Duodenal mucosa (tissue), 2 donors: ENCODE data around the gene NT5C1B.

Experiments
- H3K27ac ChIP-seq: one replicate; pipeline ENCODE4 v1.7.0; 2013; ENCODE audit warnings: low read depth, low read length
- H3K27me3 ChIP-seq, 2 donors: one replicate each; pipeline ENCODE4 v1.7.0; 2013; ENCODE audit warnings: low read length in 2 of 2, control low read depth in 1 of 2; ENCODE audit not compliant: insufficient read depth in 2 of 2, control insufficient read depth in 1 of 2
- H3K36me3 ChIP-seq, 2 donors: one replicate each; pipeline ENCODE4 v1.7.0; 2013; ENCODE audit warnings: low read length in 2 of 2, control low read depth in 1 of 2; ENCODE audit not compliant: insufficient read depth in 2 of 2, control insufficient read depth in 1 of 2
- H3K4me1 ChIP-seq, 2 donors: one replicate each; pipeline ENCODE4 v1.7.0; 2013; ENCODE audit warnings: low read length in 2 of 2, control low read depth in 1 of 2; ENCODE audit not compliant: insufficient read depth in 2 of 2, control insufficient read depth in 1 of 2
- H3K4me3 ChIP-seq, 2 donors: one replicate each; pipeline ENCODE4 v1.7.0; 2013; ENCODE audit warnings: low read length in 2 of 2, low read depth in 1 of 2
- H3K9ac ChIP-seq, 2 donors: one replicate each; pipeline ENCODE4 v1.7.0; 2013; ENCODE audit warnings: low read length in 2 of 2, low read depth in 1 of 2
- H3K9me3 ChIP-seq, 2 donors: one replicate each; pipeline ENCODE4 v1.7.0; 2013; ENCODE audit warnings: low read length in 2 of 2, control low read depth in 1 of 2; ENCODE audit not compliant: control insufficient read depth in 1 of 2

Gene NT5C1B

DNA sequence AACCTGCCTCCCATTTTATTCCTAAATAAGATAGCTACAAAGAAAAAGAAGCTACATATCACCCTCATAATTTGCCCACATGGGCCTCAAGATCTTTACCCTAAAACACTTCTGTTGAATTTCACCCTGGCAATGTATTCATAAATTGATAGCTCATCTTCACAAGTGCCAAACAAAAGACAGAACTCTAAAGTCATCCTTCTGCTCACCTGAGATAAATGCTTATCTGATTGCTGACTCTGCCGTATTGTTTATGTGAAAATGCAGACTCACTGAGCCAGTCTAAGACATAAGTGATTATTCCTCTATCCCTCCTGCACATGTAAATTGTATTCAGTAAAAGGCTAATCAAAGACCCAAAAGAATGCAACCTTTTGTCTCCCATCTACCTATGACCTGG lies 30.9 kb downstream of the NT5C1B start:
- no peaks in the 10 kb centered on the region for H3K27me3 ChIP-seq
- peaks cover 0 to 1% of the 10 kb centered on the region in 2 donors for H3K9me3 ChIP-seq
- H3K4me1 ChIP-seq: peaks cover 19 to 44% of the 10 kb centered on the region in 2 donors
- H3K9ac ChIP-seq: no peak overlapping the region
- no peak overlapping the region for H3K4me3 ChIP-seq
- peaks cover 9 to 14% of the 10 kb centered on the region in 2 donors for H3K36me3 ChIP-seq
- no peak overlapping the region for H3K27ac ChIP-seq

DNA sequence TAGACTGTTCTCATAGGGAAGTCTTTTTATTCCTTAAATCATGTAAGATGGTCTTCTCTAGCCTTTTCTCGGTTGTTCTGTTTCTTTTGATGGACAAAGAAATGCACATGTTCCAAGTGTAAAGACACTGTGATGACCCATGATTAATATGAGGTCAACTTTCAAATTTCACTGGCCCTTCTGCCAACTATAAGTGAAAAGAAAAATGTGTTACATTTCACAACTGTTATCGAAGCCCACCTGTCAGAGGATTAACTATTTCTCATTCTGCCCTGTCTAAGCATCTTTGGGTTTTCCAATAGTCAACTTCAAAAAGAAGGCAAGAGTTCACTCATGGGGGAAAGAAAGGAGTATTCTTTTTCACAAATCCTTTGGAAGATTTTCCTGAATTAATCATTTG lies 32.2 kb downstream of the NT5C1B start:
- H3K9me3 ChIP-seq: no peaks in the 10 kb centered on the region
- no peak overlapping the region for H3K4me3 ChIP-seq
- H3K27me3 ChIP-seq: no peaks in the 10 kb centered on the region
- no peak overlapping the region for H3K9ac ChIP-seq
- H3K36me3 ChIP-seq: peaks cover 9 to 14% of the 10 kb centered on the region in 2 donors
- no peak overlapping the region for H3K27ac ChIP-seq
- H3K4me1 ChIP-seq: peaks cover 19 to 35% of the 10 kb centered on the region in 2 donors

DNA sequence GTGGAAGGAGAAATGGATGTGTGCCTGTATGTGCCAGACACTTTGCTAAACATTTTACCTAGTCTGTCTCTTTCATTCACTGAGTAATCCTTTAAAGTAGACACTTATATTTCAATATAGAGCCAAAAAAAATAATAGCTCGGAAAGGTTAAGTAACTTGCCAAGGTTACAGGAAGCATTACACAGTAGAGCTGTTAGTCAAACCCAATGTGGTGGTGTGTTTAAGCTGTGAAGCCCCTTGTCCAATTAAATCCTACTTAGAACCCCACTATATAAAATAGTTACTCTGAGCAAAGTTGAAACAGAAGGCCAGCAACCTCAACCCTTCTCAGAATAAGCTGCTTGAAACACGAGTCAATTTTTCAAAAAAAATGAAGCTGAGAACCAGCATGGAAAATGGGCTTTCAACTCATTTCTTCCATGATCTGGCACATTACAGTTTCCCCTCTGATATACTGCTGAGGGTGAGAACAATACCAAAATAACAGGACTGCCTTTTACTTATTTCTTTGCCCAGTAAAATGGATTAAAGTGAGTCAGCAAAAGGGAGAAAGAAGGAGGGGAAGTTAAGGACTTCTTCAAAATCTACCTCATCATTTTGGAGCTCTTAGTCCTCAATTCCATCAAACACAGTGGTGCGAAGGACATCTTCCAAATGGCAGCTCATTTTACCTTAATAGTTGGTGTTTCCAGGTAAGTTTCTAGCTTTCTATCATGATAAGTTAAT lies 36.9 kb downstream of the NT5C1B start:
- no peak overlapping the region for H3K9ac ChIP-seq
- peaks cover 11 to 14% of the 10 kb centered on the region in 2 donors for H3K36me3 ChIP-seq
- H3K4me1 ChIP-seq: peaks cover 0 to 4% of the 10 kb centered on the region in 2 donors
- H3K9me3 ChIP-seq: no peaks in the 10 kb centered on the region
- H3K4me3 ChIP-seq: no peak overlapping the region
- H3K27me3 ChIP-seq: no peaks in the 10 kb centered on the region
- H3K27ac ChIP-seq: no peak overlapping the region

DNA sequence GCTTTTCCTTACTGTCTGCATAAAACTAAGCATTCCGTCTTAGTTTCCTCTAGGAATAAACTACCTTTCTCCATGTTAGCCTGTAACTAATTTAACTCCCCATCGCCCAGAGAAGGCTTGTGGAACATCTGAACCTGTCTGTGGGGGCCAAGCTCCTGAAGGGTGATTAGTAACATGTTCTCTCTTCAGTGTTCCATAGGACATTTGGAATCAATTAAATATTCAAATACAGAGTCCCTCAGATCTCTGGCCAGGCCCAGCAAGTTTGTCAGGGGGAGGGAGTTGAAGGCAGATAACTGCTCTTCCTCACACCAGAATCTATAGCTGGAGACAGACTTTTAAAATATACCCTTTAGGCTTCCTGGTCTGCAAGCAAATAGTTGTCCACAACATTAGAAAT lies 37.7 kb downstream of the NT5C1B start:
- Histone ChIP-seq H3K4me3 (no peak overlapping the region), H3K27ac (no peak overlapping the region), H3K9me3 (no peaks in the 10 kb centered on the region), H3K27me3 (no peaks in the 10 kb centered on the region), H3K4me1 (peaks cover 0 to 3% of the 10 kb centered on the region in 2 donors), H3K36me3 (peaks cover 11 to 14% of the 10 kb centered on the region in 2 donors), H3K9ac (no peak overlapping the region)

DNA sequence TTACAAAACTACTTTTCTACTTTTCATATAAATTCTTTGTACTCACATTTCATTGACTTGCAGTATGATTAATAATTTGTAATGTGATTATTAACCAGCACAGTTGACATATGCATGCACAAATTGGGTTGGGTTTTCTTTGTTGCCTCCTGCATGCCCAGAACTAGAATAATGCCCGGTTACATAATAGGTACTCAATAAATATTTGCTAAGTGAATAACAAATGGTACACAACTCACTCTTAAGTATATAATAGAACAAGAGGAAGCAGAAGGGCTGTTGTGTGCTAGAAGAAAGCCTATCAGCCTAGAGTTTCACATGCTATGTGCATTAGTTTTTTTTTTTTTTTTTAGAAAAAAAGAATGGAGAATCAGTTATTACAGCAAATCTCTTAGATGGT lies 38.2 kb downstream of the NT5C1B start:
- no peak overlapping the region for H3K9ac ChIP-seq
- H3K27ac ChIP-seq: no peak overlapping the region
- H3K9me3 ChIP-seq: no peaks in the 10 kb centered on the region
- H3K36me3 ChIP-seq: peaks cover 11 to 14% of the 10 kb centered on the region in 2 donors
- H3K27me3 ChIP-seq: no peaks in the 10 kb centered on the region
- H3K4me3 ChIP-seq: no peak overlapping the region
- no peaks in the 10 kb centered on the region for H3K4me1 ChIP-seq

DNA sequence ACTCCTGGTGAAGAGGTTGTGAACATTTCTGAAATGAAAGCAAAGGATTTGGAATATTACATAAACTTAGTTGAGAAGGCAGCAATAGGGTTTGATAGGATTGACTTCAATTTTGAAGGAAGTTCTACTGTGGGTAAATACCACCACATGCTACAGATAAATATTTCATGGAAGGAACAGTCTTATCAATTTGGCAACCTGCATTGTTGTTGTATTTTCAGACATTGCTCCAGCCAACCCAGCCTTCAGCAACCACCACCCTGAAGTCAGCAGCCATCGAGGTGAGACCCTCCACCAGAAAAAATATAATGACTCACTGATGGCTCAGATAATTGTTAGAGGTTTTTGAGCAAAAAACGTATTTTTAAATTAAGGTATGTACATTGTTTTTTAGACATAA lies 38.9 kb downstream of the NT5C1B start:
- H3K27ac ChIP-seq: no peak overlapping the region

DNA sequence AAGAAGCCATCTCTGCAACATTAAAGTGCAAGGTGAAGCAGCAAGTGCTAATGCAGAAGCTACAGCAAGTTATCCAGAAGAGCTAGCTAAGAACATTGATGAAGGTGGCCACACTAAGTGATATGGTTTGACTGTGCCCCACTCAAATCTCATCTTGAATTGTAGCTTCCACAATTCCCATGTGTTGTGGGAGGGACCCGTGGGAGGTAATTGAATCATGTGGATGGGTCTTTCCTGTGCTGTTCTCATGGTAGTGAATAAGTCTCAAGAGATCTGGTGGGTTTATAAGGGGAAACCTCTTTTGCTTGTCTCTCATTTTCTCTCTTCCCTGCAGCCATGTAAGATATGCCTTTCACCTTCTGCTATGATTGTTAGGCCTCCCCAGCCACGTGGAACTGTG lies 40.3 kb downstream of the NT5C1B start:
- no peak overlapping the region for H3K27ac ChIP-seq
- no peaks in the 10 kb centered on the region for H3K27me3 ChIP-seq
- no peaks in the 10 kb centered on the region for H3K4me1 ChIP-seq
- H3K4me3 ChIP-seq: no peak overlapping the region
- H3K36me3 ChIP-seq: peaks cover 0 to 3% of the 10 kb centered on the region in 2 donors
- H3K9ac ChIP-seq: no peak overlapping the region
- no peaks in the 10 kb centered on the region for H3K9me3 ChIP-seq

More for the DNA sequence above, 38.9 kb downstream of the NT5C1B start:
- Histone ChIP-seq H3K9me3 (no peaks in the 10 kb centered on the region), H3K9ac (no peak overlapping the region), H3K4me3 (no peak overlapping the region), H3K27me3 (no peaks in the 10 kb centered on the region), H3K36me3 (peaks cover 8 to 9% of the 10 kb centered on the region in 2 donors), H3K4me1 (no peaks in the 10 kb centered on the region)

DNA sequence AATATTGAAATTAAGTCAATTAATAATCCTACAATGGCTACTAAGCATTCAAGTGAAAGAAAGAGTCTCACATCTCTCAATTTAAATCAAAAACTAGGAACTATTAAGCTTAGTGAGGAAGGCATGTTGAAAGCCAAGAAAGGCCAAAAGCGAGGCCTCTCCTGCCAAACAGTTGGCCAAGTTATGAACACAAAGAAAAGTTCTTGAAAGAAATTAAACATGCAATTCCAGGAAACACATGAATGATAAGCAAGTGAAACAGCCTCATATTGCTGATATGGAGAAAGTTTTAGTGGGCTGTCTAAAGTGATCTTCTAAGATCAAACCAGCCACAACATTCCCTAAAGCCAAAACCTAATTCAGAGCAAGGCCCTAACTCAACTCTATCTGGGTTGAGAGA lies 40.7 kb downstream of the NT5C1B start:
- Histone ChIP-seq H3K4me3 (no peak overlapping the region), H3K9me3 (no peaks in the 10 kb centered on the region), H3K4me1 (no peaks in the 10 kb centered on the region), H3K36me3 (peaks cover 0 to 3% of the 10 kb centered on the region in 2 donors), H3K9ac (no peak overlapping the region), H3K27me3 (no peaks in the 10 kb centered on the region), H3K27ac (no peak overlapping the region)

DNA sequence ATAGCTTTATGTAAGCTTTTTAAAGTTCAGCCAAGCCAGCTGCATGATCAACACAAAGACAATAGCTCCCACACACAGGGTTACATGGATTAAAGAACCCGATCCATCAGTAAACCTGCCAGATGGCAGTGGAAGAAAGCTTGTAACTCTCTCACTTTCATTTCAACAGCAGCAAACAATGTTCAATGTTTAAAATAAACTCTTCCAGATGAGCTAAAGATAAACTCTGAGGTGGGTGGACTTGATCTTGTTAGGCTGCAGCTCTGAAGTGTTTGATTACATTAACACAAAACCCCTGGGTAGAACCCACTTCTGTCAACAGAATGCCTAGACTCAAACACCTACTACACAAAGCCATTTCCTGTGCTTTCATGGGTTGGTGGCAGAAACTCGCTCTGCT lies 42.8 kb downstream of the NT5C1B start:
- no peaks in the 10 kb centered on the region for H3K9me3 ChIP-seq
- H3K36me3 ChIP-seq: peaks cover 0 to 3% of the 10 kb centered on the region in 2 donors
- H3K27me3 ChIP-seq: no peaks in the 10 kb centered on the region
- no peak overlapping the region for H3K9ac ChIP-seq
- H3K4me1 ChIP-seq: no peaks in the 10 kb centered on the region
- H3K4me3 ChIP-seq: peak overlapping the region in 1 of 2 donors; percentile 10
- no peak overlapping the region for H3K27ac ChIP-seq

DNA sequence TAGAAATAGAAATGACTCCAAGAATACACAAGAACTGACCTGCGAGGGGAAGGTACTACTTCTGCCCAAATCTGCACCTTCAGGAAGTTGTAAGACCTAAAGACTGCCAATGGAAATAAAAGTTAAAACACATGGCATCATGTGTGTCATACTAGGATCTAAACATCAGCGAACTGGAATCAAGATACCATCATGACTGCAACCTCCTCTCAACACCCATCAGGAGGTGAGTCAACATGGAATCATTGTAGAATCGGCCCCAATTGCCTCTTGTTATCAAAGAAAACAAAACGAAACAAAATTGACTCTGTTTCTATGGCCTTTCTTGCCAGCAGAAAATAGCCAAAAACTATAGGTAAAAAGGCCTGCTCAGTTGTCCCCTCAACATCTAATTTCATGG lies 44.0 kb downstream of the NT5C1B start:
- Histone ChIP-seq H3K4me3 (no peak overlapping the region), H3K9me3 (no peaks in the 10 kb centered on the region), H3K27me3 (no peaks in the 10 kb centered on the region), H3K27ac (no peak overlapping the region), H3K4me1 (no peaks in the 10 kb centered on the region), H3K9ac (no peak overlapping the region), H3K36me3 (peaks cover 0 to 3% of the 10 kb centered on the region in 2 donors)
